ENCODE data around the gene SLC52A1.

SLC52A1 gene

GRCh38 chr17:5068236-5068635 lies 33.0 kb upstream of the SLC52A1 start (continued):
- no peak for TF ChIP-seq ZNF362 (tag by site-specific recombination; IDR thresholded peaks at IDR 0.05)
- no peak for TF ChIP-seq ZNF169 (tag by site-specific recombination; IDR thresholded peaks at IDR 0.05)

- no peak overlapping the region for H3K27ac ChIP-seq (ENCODE audit: extremely low read depth, low read depth, low read length)
- ChIA-PET CTCF (interaction anchor here (1.1 kb wide), 1 partner anchor 156 kb away, joined by 6 read pairs; no protein-coding TSS in a partner anchor), POLR2A (no interaction called here)
Observed at GRCh38 chr17:5065227-5065744, 30.1 kb upstream of the SLC52A1 start.

GRCh38 chr17:5055543-5055942 lies 20.3 kb upstream of the SLC52A1 start:
- ChIA-PET CTCF (interaction anchor here (0.5 to 1.6 kb wide), 4 partner anchors 11 to 931 kb away, joined by 3 read pairs; no protein-coding TSS in a partner anchor), POLR2A (no interaction called here)
- Histone ChIP-seq H3K4me1 (ENCODE audit: control insufficient read depth, insufficient read depth, low read length) (no peaks in the 10 kb centered on the region), H3K27ac (ENCODE audit: extremely low read depth, low read depth, low read length) (no peak overlapping the region), H3K9me3 (ENCODE audit: control insufficient read depth, insufficient read depth, low read depth, low read length) (no peaks in the 10 kb centered on the region), H3K4me3 (ENCODE audit: low read depth, low read length) (no peak overlapping the region), H3K36me3 (ENCODE audit: control insufficient read depth in 2 of 2, insufficient read depth in 1 of 2, low read length in 2 of 2) (no peaks in the 10 kb centered on the region)
- TF ChIP-seq ZNF121 (tag by site-specific recombination; IDR thresholded peaks at IDR 0.05) (no peak), ZNF548 (tag by site-specific recombination; IDR thresholded peaks at IDR 0.05) (no peak), ZFP41 (tag by site-specific recombination; IDR thresholded peaks at IDR 0.05; ENCODE audit: borderline replicate concordance) (no peak), ZNF280C (tag by site-specific recombination; IDR thresholded peaks at IDR 0.05) (no peak), ZFP3 (tag by site-specific recombination; IDR thresholded peaks at IDR 0.05; ENCODE audit: low read depth) (no peak), ZNF549 (tag by site-specific recombination; IDR thresholded peaks at IDR 0.05) (no peak), ZNF248 (tag by site-specific recombination; IDR thresholded peaks at IDR 0.05) (no peak), ZNF544 (tag by site-specific recombination; IDR thresholded peaks at IDR 0.05) (no peak), SALL2 (tag by site-specific recombination; IDR thresholded peaks at IDR 0.05; ENCODE audit: borderline replicate concordance) (no peak), ZNF37A (tag by site-specific recombination; IDR thresholded peaks at IDR 0.05) (no peak), ZIC2 (tag by site-specific recombination; IDR thresholded peaks at IDR 0.05) (no peak), ZNF610 (tag by site-specific recombination; IDR thresholded peaks at IDR 0.05; ENCODE audit: borderline replicate concordance) (no peak), ZBTB48 (tag by site-specific recombination; IDR thresholded peaks at IDR 0.05) (no peak), ZNF830 (tag by site-specific recombination; IDR thresholded peaks at IDR 0.05; ENCODE audit: low read depth) (no peak), ZNF274 (IDR thresholded peaks at IDR 0.05; ENCODE audit: low read length) (no peak), ZNF274 (tag by site-specific recombination; IDR thresholded peaks at IDR 0.05; ENCODE audit: borderline replicate concordance) (no peak), GLIS1 (tag by site-specific recombination; IDR thresholded peaks at IDR 0.05) (no peak), ZNF473 (tag by site-specific recombination; IDR thresholded peaks at IDR 0.05) (no peak), ZBTB17 (tag by site-specific recombination; IDR thresholded peaks at IDR 0.05) (no peak), OSR2 (tag by site-specific recombination; IDR thresholded peaks at IDR 0.05) (no peak), ZNF112 (tag by site-specific recombination; IDR thresholded peaks at IDR 0.05) (no peak)

More at GRCh38 chr17:5065227-5065744, 30.1 kb upstream of the SLC52A1 start:
- TF ChIP-seq ZNF239 (tag by site-specific recombination; IDR thresholded peaks at IDR 0.05) = no peak
- no peak for TF ChIP-seq ZNF510 (tag by site-specific recombination; IDR thresholded peaks at IDR 0.05; ENCODE audit: insufficient replicate concordance)
- TF ChIP-seq ZNF37A (tag by site-specific recombination; IDR thresholded peaks at IDR 0.05) = no peak
- TF ChIP-seq ZNF280D (tag by site-specific recombination; IDR thresholded peaks at IDR 0.05) = no peak
- no peak for TF ChIP-seq ZSCAN16 (tag by site-specific recombination; IDR thresholded peaks at IDR 0.05)
- no peak for TF ChIP-seq KLF16 (tag by site-specific recombination; IDR thresholded peaks at IDR 0.05)
- no peaks in the 10 kb centered on the region for H3K36me3 ChIP-seq (ENCODE audit: control insufficient read depth in 2 of 2, insufficient read depth in 1 of 2, low read length in 2 of 2)
- H3K4me1 ChIP-seq (ENCODE audit: control insufficient read depth, insufficient read depth, low read length) = no peaks in the 10 kb centered on the region
- no peaks in the 10 kb centered on the region for H3K9me3 ChIP-seq (ENCODE audit: control insufficient read depth, insufficient read depth, low read depth, low read length)
- H3K4me3 ChIP-seq (ENCODE audit: low read depth, low read length) = no peak overlapping the region

All from HEK293 (cell line).